ENCODE measurements around the gene NRROS. TPM values are rescaled to one million over a fixed set of nuclear protein-coding genes. Genes with fewer than 3 reads are reported as not detected.

Gene NRROS
- total RNA-seq, 1 experiment from 2014 or later, result 0.64 TPM

GRCh38 chr3:196677353-196677752, 37.9 kb downstream of the NRROS start:
- ChIA-PET POLR2A (ENCODE audit: low non-redundant PET) (interaction anchor here (0.6 kb wide), 1 partner anchor 56 kb away, joined by 6 read pairs; no protein-coding TSS in a partner anchor), CTCF (no interaction called here)
- Histone ChIP-seq H3K4me3 (ENCODE audit: low read depth, low read length, poor library complexity, severe bottlenecking) (no peak overlapping the region), H3K4me1 (ENCODE audit: insufficient read depth, low read length, poor library complexity, severe bottlenecking) (no peaks in the 10 kb centered on the region), H3K9me3 (ENCODE audit: low read depth, low read length, poor library complexity, severe bottlenecking) (no peaks in the 10 kb centered on the region), H3K27ac (ENCODE audit: low read depth, low read length, poor library complexity, severe bottlenecking) (no peak overlapping the region), H3K27me3 (replicated peaks; ENCODE audit: insufficient read depth, low read depth, low read length, poor library complexity) (peaks cover 7% of the 10 kb centered on the region), H3K36me3 (ENCODE audit: insufficient read depth, low read length, poor library complexity, severe bottlenecking) (no peaks in the 10 kb centered on the region)
- intact Hi-C loops (cut with micrococcal nuclease; ENCODE audit: unreplicated experiment), result no loop called here
- no peak for DNase-seq (ENCODE audit: low spot score)
- no peak for TF ChIP-seq CTCF (conservative IDR thresholded peaks at IDR 0.05; ENCODE audit: low read depth, low read length)
- TF ChIP-seq EZH2 (IDR thresholded peaks at IDR 0.05; ENCODE audit: borderline replicate concordance, low read depth, low read length, poor library complexity, severe bottlenecking), result no peak
- BruUV-seq (replicated peaks), result no TSS peak

DNA sequence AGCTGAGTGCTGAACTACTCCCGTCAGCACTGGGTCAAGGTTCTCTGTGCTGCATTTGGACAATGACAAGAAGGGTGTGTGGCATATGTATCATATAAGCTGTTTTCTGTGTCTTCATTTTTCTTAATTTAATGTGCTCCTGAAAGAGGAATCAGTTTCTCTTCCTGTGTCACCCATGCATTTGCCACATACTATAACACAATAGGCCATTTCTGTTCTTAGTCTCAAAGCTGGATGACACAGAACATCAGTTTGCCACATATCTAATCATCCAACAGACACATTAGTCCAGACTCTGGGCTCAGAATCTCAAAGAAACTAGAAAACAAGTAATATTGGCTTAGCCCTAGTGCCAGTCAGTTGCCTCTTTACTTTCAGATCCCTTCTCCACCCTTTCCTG, 38.4 kb downstream of the NRROS start:
- POLR2A ChIA-PET (ENCODE audit: low non-redundant PET), result interaction anchor here (0.6 kb wide), 1 partner anchor 57 kb away, joined by 6 read pairs; no protein-coding TSS in a partner anchor
- Histone ChIP-seq H3K27ac (ENCODE audit: low read depth, low read length, poor library complexity, severe bottlenecking) (no peak overlapping the region), H3K36me3 (ENCODE audit: insufficient read depth, low read length, poor library complexity, severe bottlenecking) (no peaks in the 10 kb centered on the region), H3K4me3 (ENCODE audit: low read depth, low read length, poor library complexity, severe bottlenecking) (no peak overlapping the region), H3K27me3 (replicated peaks; ENCODE audit: insufficient read depth, low read depth, low read length, poor library complexity) (peaks cover 7% of the 10 kb centered on the region), H3K9me3 (ENCODE audit: low read depth, low read length, poor library complexity, severe bottlenecking) (no peaks in the 10 kb centered on the region), H3K4me1 (ENCODE audit: insufficient read depth, low read length, poor library complexity, severe bottlenecking) (no peaks in the 10 kb centered on the region)
- intact Hi-C loops (cut with micrococcal nuclease; ENCODE audit: unreplicated experiment), result no loop called here
- no peak for DNase-seq (ENCODE audit: low spot score)
- BruUV-seq (replicated peaks), result no TSS peak
- CTCF ChIA-PET, result no interaction called here
- no peak for TF ChIP-seq CTCF (conservative IDR thresholded peaks at IDR 0.05; ENCODE audit: low read depth, low read length)
- TF ChIP-seq EZH2 (IDR thresholded peaks at IDR 0.05; ENCODE audit: borderline replicate concordance, low read depth, low read length, poor library complexity, severe bottlenecking), result no peak

- Histone ChIP-seq H3K36me3 (ENCODE audit: insufficient read depth, low read length, poor library complexity, severe bottlenecking) (no peaks in the 10 kb centered on the region), H3K4me3 (ENCODE audit: low read depth, low read length, poor library complexity, severe bottlenecking) (no peak overlapping the region), H3K27me3 (replicated peaks; ENCODE audit: insufficient read depth, low read depth, low read length, poor library complexity) (no peaks in the 10 kb centered on the region), H3K9me3 (ENCODE audit: low read depth, low read length, poor library complexity, severe bottlenecking) (no peaks in the 10 kb centered on the region), H3K27ac (ENCODE audit: low read depth, low read length, poor library complexity, severe bottlenecking) (no peak overlapping the region), H3K4me1 (ENCODE audit: insufficient read depth, low read length, poor library complexity, severe bottlenecking) (peaks cover 40% of the 10 kb centered on the region)
- peak; percentile 83 for DNase-seq (ENCODE audit: low spot score)
- POLR2A ChIA-PET (ENCODE audit: low non-redundant PET), result no interaction called here
- CTCF ChIA-PET, result interaction anchor here (0.7 to 2.8 kb wide), 3 partner anchors 75 to 162 kb away, joined by 5 to 18 read pairs (median 7); no protein-coding TSS in a partner anchor
- no TSS peak for BruUV-seq (replicated peaks)
- no peak for TF ChIP-seq EZH2 (IDR thresholded peaks at IDR 0.05; ENCODE audit: borderline replicate concordance, low read depth, low read length, poor library complexity, severe bottlenecking)
- peak; percentile 90 for TF ChIP-seq CTCF (conservative IDR thresholded peaks at IDR 0.05; ENCODE audit: low read depth, low read length)
- intact Hi-C loops (cut with micrococcal nuclease; ENCODE audit: unreplicated experiment), result loop anchor here (1.0 to 5.0 kb wide), 3 partner anchors 75 to 432 kb away; no protein-coding TSS in a partner anchor
Measured at GRCh38 chr3:196684548-196685407, 45.3 kb downstream of the NRROS start.

Measured in A673 (cell line).